GM12864 (cell line): ENCODE results near the gene EGFL8.

Source experiments
- DNase-seq: peaks from one replicate; pipeline ENCODE4 v3.0.0-alpha.2; 2011; ENCODE audit warnings: low read depth
- H3K4me3 ChIP-seq: 2 replicates; pipeline ENCODE4 v1.5.1; 2011; ENCODE audit warnings: mild to moderate bottlenecking, low read depth, low read length, control low read depth
- TF ChIP-seq, protein P1 (sequence below): IDR thresholded peaks from 2 replicates; pipeline ENCODE4 v1.5.1; 2011; ENCODE audit warnings: low read depth, mild to moderate bottlenecking, moderate library complexity, low read length, control low read depth, inconsistent platforms; ENCODE audit errors: missing control alignments

Gene EGFL8

DNA sequence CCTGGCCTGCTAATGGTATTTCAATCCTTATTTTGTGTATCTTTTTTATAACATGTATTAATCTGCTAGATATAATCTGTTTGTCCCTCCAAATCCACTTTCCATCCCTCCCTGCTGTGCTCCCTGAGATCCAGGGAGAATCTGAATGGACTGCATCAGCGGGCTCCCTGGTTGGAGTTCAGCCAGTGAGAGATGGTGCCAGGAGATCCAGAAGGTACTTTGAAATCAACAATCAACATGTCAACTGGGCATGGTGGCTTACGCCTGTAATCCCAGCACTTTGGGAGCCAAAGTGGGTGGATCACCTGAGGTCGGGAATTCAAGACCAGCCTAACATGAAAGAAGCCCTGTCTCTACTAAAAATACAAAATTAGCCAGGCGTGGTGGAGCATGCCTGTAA lies 40.7 kb upstream of the EGFL8 start:
- no peak overlapping the region for H3K4me3 ChIP-seq
- DNase-seq = no peak
- TF ChIP-seq, protein P1, sequence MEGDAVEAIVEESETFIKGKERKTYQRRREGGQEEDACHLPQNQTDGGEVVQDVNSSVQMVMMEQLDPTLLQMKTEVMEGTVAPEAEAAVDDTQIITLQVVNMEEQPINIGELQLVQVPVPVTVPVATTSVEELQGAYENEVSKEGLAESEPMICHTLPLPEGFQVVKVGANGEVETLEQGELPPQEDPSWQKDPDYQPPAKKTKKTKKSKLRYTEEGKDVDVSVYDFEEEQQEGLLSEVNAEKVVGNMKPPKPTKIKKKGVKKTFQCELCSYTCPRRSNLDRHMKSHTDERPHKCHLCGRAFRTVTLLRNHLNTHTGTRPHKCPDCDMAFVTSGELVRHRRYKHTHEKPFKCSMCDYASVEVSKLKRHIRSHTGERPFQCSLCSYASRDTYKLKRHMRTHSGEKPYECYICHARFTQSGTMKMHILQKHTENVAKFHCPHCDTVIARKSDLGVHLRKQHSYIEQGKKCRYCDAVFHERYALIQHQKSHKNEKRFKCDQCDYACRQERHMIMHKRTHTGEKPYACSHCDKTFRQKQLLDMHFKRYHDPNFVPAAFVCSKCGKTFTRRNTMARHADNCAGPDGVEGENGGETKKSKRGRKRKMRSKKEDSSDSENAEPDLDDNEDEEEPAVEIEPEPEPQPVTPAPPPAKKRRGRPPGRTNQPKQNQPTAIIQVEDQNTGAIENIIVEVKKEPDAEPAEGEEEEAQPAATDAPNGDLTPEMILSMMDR = no peak

DNA sequence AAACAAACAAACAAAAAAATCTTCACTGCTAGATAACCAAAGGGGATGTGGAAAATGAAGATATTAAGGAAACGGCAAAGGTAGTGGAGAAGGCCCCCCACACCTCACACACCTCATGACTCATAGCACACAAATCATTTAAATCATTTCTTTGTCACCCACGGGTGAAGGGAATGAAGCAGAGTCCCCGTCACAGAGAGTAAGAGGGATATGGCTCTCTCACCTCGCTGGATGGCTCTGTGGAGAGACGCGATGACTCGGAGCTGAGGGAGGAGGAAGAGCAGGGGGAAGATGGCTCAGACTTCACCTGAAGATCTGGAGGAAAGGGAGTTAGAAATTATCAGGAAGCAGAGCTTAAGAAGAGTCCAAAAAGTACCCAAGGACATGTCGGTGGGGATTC lies 37.5 kb upstream of the EGFL8 start:
- TF ChIP-seq, protein P1 = no peak
- peak overlapping the region; percentile 99 for H3K4me3 ChIP-seq
- no peak for DNase-seq

DNA sequence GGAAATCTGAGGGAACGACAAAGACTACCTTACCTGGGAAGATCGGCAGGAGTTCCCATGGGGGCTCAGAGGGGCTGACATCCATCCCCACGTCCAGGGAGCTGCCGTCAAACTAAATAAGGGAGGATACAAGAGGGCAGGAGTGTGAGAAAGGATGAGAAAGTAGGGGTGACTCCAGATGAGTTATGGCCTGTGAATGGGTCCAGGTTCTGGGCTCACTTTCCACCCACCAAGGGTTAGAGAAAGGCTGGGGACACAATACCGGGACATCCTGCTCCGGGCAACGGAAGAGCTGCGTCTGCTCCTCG lies 37.0 kb upstream of the EGFL8 start:
- TF ChIP-seq, protein P1 = no peak
- no peak for DNase-seq
- peak overlapping the region; percentile 99 for H3K4me3 ChIP-seq

DNA sequence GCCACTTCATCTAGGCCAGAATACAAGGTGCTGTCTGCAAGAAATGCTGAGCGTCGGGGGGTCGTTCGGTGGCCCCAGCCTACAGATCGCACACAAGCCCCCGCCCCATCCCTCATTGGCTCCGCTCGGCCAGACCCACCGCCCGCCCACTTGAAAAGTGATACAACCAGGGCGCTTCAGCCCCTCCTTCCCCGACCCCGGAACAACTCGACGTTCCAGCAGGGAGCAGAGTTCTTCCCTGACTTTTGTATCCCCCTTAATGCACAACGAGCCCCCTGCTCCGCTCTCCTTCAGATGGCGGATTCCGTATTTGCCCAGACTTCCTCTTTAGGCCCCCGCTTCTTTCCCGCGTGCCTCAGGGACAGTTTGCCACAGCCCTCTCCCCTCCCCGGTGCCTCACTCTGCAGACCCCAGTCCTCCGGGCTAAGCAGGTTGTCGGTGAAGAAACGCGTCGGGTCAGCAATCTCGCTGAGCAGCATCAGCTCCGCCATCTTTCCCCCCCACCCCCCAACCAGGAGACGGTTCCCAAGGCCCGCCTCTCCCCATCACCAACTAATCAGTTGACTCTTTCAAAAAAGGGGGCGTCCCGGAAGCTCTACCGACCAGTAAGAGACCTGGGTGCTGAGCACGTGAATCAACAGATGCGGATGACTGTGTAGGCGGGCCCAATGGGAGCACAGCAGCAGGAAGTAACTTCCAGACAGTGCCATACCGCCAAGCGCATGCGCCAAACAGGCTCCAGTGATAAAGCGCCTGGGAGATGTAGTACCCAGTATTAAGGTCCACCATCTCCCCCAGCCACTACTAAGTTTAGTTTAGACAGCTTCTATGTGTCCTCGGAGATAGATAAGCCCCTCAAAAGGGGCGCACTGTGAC lies 36.4 kb upstream of the EGFL8 start, which contains the start of gene ATF6B:
Gene ATF6B, minus strand, starts transcription at position 530 of the 876 bp plus-strand sequence. Its CDS starts 39 bp downstream, at position 491.
- TF ChIP-seq, protein P1 = no peak
- peak within 1 kb of the TSS; percentile 99 for H3K4me3 ChIP-seq

DNA sequence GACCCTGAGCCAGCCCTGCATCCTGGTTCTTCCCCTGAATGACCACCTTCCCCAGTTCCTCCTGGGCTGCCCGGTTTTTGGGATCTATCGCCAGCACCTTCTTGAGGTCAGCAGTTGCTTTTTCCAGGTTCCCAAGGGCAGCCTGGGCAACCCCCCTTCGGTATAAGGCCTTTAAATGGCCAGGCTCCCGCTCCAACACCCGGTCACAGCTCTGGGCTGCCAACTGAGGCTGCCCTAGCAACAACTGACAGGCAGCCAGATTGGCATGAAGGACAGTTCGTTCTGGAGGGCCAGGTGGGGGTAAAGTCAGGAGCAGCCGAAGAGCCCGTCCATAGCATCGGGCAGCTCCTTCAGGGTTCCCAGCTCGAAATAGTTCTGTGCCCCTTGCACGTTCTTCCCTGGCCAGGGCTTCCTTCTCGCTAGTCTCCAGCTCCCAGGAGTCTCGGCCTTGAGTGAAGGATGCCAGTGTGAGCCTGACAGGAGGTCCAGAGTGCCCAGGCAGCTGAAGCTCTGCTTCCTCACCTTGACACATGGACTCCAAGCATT lies 35.6 kb upstream of the EGFL8 start:
- no peak for DNase-seq
- TF ChIP-seq, protein P1 = no peak
- peak overlapping the region; percentile 99 for H3K4me3 ChIP-seq

More for the DNA sequence above, 36.4 kb upstream of the EGFL8 start, which contains the start of gene ATF6B:
- DNase-seq = peak; percentile 99

DNA sequence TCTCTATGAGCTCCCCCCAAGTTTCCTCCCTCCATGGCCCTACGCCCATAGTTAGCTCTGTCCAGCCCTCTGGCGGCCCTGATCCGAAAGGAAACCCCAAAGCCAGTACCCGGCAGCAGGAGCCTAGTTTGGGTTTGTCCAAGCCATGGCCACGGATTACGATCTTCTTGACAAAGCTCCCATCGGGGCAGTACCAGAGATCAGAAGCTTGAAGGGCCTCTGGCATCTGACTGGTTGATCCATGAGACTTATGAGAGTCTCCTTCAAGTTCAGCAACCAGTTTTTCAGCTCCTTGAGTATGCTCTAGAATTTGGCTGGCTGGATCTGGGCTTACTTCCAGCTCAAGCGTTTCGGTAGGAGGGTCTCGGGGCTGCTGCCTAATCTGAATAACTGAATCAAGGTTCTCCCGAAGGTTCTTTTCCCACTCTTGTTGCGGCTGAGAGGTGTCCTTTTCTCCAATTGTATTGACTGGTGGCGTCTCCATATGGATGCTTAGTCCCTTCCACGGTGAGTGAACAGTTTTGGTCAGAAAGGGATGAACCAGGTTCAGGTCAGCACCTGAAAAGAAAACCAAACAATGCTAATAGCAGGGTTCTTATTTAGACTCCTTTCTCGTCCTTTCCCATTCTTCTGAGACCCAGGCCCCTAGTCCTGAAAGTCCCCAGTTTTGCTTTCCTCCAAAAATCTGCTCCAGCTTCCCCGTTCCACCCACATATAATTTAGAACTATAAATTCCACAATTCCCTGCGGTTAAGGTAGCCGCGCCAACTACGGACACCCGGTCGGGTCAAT lies 34.9 kb upstream of the EGFL8 start:
- no peak for DNase-seq
- H3K4me3 ChIP-seq = peak overlapping the region; percentile 99
- TF ChIP-seq, protein P1 = no peak
